ENCODE measurements around the gene ZFP91. TPM values are rescaled to one million over a fixed set of nuclear protein-coding genes. Genes with fewer than 3 reads are reported as not detected.

Gene ZFP91
- total RNA-seq, 1 donor from 2014 or later, result 52.0 TPM

GRCh38 chr11:58594826-58595225 lies 16.0 kb downstream of the ZFP91 start:
- TF ChIP-seq CTCF (IDR thresholded peaks at IDR 0.05) (no peak), EZH2phosphoT487 (IDR thresholded peaks at IDR 0.05) (no peak), EZH2 (IDR thresholded peaks at IDR 0.05) (no peak)
- H3K79me2 ChIP-seq (ENCODE audit: low read depth), result peaks cover 100% of the 10 kb centered on the region
- no peak overlapping the region for H2AFZ ChIP-seq (replicated peaks)
- peaks cover 23% of the 10 kb centered on the region for H3K36me3 Mint-ChIP-seq
- no peaks in the 10 kb centered on the region for H3K9me3 ChIP-seq (ENCODE audit: low read depth)
- peaks cover 60% of the 10 kb centered on the region for H4K20me1 ChIP-seq (ENCODE audit: low read depth)
- no peaks in the 10 kb centered on the region for H3F3A ChIP-seq (ENCODE audit: low read depth)
- H3K4me2 ChIP-seq, result no peak overlapping the region
- no peak overlapping the region for H3K4me3 ChIP-seq
- H3K27me3 Mint-ChIP-seq (ENCODE audit: insufficient read depth, low read depth), result no peaks in the 10 kb centered on the region
- DNase-seq (ENCODE audit: low spot score), result no peak
- no peak overlapping the region for H3K9ac ChIP-seq
- no peak overlapping the region for H3K27ac Mint-ChIP-seq
- H3K4me1 Mint-ChIP-seq, result no peaks in the 10 kb centered on the region
- H3K4me3 Mint-ChIP-seq, result no peak overlapping the region
- no peaks in the 10 kb centered on the region for H3K9me3 Mint-ChIP-seq
- no peaks in the 10 kb centered on the region for H3K36me3 ChIP-seq
- H3K27ac ChIP-seq, result no peak overlapping the region
- H3K27me3 ChIP-seq, result no peaks in the 10 kb centered on the region
- H3K4me1 ChIP-seq, result peaks cover 7% of the 10 kb centered on the region

GRCh38 chr11:58596621-58597020 lies 17.8 kb downstream of the ZFP91 start:
- no peak for DNase-seq (ENCODE audit: low spot score)
- H3K27ac Mint-ChIP-seq, result no peak overlapping the region
- Histone ChIP-seq H3K9me3 (ENCODE audit: low read depth) (no peaks in the 10 kb centered on the region), H3K27me3 (no peaks in the 10 kb centered on the region), H3K36me3 (no peaks in the 10 kb centered on the region), H3K4me2 (no peak overlapping the region), H4K20me1 (ENCODE audit: low read depth) (peaks cover 72% of the 10 kb centered on the region), H3K9ac (no peak overlapping the region), H3F3A (ENCODE audit: low read depth) (no peaks in the 10 kb centered on the region), H2AFZ (replicated peaks) (no peak overlapping the region), H3K4me3 (no peak overlapping the region), H3K27ac (no peak overlapping the region), H3K79me2 (ENCODE audit: low read depth) (peaks cover 100% of the 10 kb centered on the region), H3K4me1 (peaks cover 16% of the 10 kb centered on the region)
- peaks cover 27% of the 10 kb centered on the region for H3K36me3 Mint-ChIP-seq
- no peaks in the 10 kb centered on the region for H3K4me1 Mint-ChIP-seq
- no peaks in the 10 kb centered on the region for H3K27me3 Mint-ChIP-seq (ENCODE audit: insufficient read depth, low read depth)
- no peak overlapping the region for H3K4me3 Mint-ChIP-seq
- TF ChIP-seq EZH2phosphoT487 (IDR thresholded peaks at IDR 0.05) (no peak), CTCF (IDR thresholded peaks at IDR 0.05) (no peak), EZH2 (IDR thresholded peaks at IDR 0.05) (no peak)
- H3K9me3 Mint-ChIP-seq, result peaks cover under 1% of the 10 kb centered on the region

GRCh38 chr11:58597486-58598144 lies 18.8 kb downstream of the ZFP91 start:
- Histone ChIP-seq H3K9me3 (ENCODE audit: low read depth) (no peaks in the 10 kb centered on the region), H3K4me3 (no peak overlapping the region), H3K27me3 (no peaks in the 10 kb centered on the region), H3K27ac (no peak overlapping the region), H3K4me2 (no peak overlapping the region), H3F3A (ENCODE audit: low read depth) (no peaks in the 10 kb centered on the region), H3K9ac (no peak overlapping the region), H3K36me3 (no peaks in the 10 kb centered on the region), H3K79me2 (ENCODE audit: low read depth) (peaks cover 100% of the 10 kb centered on the region), H4K20me1 (ENCODE audit: low read depth) (peaks cover 80% of the 10 kb centered on the region), H3K4me1 (peaks cover 16% of the 10 kb centered on the region), H2AFZ (replicated peaks) (no peak overlapping the region)
- H3K27me3 Mint-ChIP-seq (ENCODE audit: insufficient read depth, low read depth), result no peaks in the 10 kb centered on the region
- H3K27ac Mint-ChIP-seq, result no peak overlapping the region
- H3K4me1 Mint-ChIP-seq, result no peaks in the 10 kb centered on the region
- H3K4me3 Mint-ChIP-seq, result no peak overlapping the region
- peaks cover 2% of the 10 kb centered on the region for H3K9me3 Mint-ChIP-seq
- TF ChIP-seq CTCF (IDR thresholded peaks at IDR 0.05) (no peak), EZH2 (IDR thresholded peaks at IDR 0.05) (no peak), EZH2phosphoT487 (IDR thresholded peaks at IDR 0.05) (no peak)
- DNase-seq (ENCODE audit: low spot score), result no peak
- peaks cover 27% of the 10 kb centered on the region for H3K36me3 Mint-ChIP-seq
